T-helper 1 cell treated with Interleukin-12 subunit alpha and Interleukin-12 subunit beta and Interleukin-4 antibody, amounts not matched to agents 30 μg/mL and 1 μg/mL, for 36 hours (primary cell): Measurements from ENCODE around the gene BCL2A1.
"Not testable (repeated sequence)": the region's sequence is repeated elsewhere in the genome, so short reads cannot be mapped to it uniquely, and the experiment has no call there.

Source experiments
- H3K27ac Mint-ChIP-seq: one replicate; pipeline ENCODE4 v1.8.0; 2021; ENCODE audit warnings: mild to moderate bottlenecking, mixed read lengths
- H3K27me3 Mint-ChIP-seq: one replicate; pipeline ENCODE4 v1.8.0; 2021; ENCODE audit warnings: low read depth, mixed read lengths
- H3K36me3 Mint-ChIP-seq: one replicate; pipeline ENCODE4 v1.8.0; 2021; ENCODE audit warnings: low read depth, mixed read lengths
- H3K4me1 Mint-ChIP-seq: one replicate; pipeline ENCODE4 v1.8.0; 2021; ENCODE audit warnings: low read depth, mixed read lengths
- H3K4me3 Mint-ChIP-seq: one replicate; pipeline ENCODE4 v1.8.0; 2021; ENCODE audit warnings: mild to moderate bottlenecking, moderate library complexity, mixed read lengths
- H3K9me3 Mint-ChIP-seq: one replicate; pipeline ENCODE4 v1.8.0; 2021; ENCODE audit warnings: mixed read lengths

Gene BCL2A1

GRCh38 chr15:79978260-79978654 is 7.3 kb upstream of the BCL2A1 start:
- no peak overlapping the region for H3K27ac Mint-ChIP-seq
- H3K27me3 Mint-ChIP-seq, result no peaks in the 10 kb centered on the region
- H3K36me3 Mint-ChIP-seq, result no peaks in the 10 kb centered on the region
- no peak overlapping the region for H3K4me3 Mint-ChIP-seq
- H3K9me3 Mint-ChIP-seq, result no peaks in the 10 kb centered on the region
- H3K4me1 Mint-ChIP-seq, result peaks cover 16% of the 10 kb centered on the region

- Mint-ChIP-seq H3K9me3 (no peaks in the 10 kb centered on the region), H3K36me3 (no peaks in the 10 kb centered on the region), H3K27me3 (no peaks in the 10 kb centered on the region), H3K4me1 (peaks cover 22% of the 10 kb centered on the region), H3K4me3 (no peak overlapping the region), H3K27ac (no peak overlapping the region)
These were observed 6.5 kb upstream of the BCL2A1 start for GRCh38 chr15:79977431-79978054.

GRCh38 chr15:79973456-79974195 is 2.6 kb upstream of the BCL2A1 start:
- peaks cover 33% of the 10 kb centered on the region for H3K4me1 Mint-ChIP-seq

GRCh38 chr15:79972863-79973262 is 1.9 kb upstream of the BCL2A1 start:
- Mint-ChIP-seq H3K4me1 (peaks cover 35% of the 10 kb centered on the region), H3K36me3 (peaks cover 12% of the 10 kb centered on the region), H3K27ac (no peak overlapping the region), H3K4me3 (no peak overlapping the region), H3K9me3 (no peaks in the 10 kb centered on the region), H3K27me3 (no peaks in the 10 kb centered on the region)

More at GRCh38 chr15:79973456-79974195, 2.6 kb upstream of the BCL2A1 start:
- Mint-ChIP-seq H3K27ac (peak overlapping the region; percentile 17), H3K36me3 (peaks cover 9% of the 10 kb centered on the region), H3K27me3 (no peaks in the 10 kb centered on the region), H3K9me3 (no peaks in the 10 kb centered on the region), H3K4me3 (no peak overlapping the region)

- Mint-ChIP-seq H3K27me3 (no peaks in the 10 kb centered on the region), H3K27ac (peak overlapping the region; percentile 93), H3K4me3 (peak overlapping the region; percentile 91), H3K36me3 (peaks cover 13% of the 10 kb centered on the region), H3K9me3 (no peaks in the 10 kb centered on the region), H3K4me1 (peaks cover 56% of the 10 kb centered on the region)
These were observed 815 bp downstream of the BCL2A1 start for GRCh38 chr15:79970181-79970580.

GRCh38 chr15:79969146-79969545 is 1.9 kb downstream of the BCL2A1 start:
- Mint-ChIP-seq H3K9me3 (no peaks in the 10 kb centered on the region), H3K36me3 (peaks cover 19% of the 10 kb centered on the region), H3K4me1 (peaks cover 62% of the 10 kb centered on the region), H3K27ac (peak overlapping the region; percentile 85), H3K27me3 (no peaks in the 10 kb centered on the region), H3K4me3 (peak overlapping the region; percentile 85)

GRCh38 chr15:79967298-79968182 is 3.5 kb downstream of the BCL2A1 start:
- Mint-ChIP-seq H3K9me3 (no peaks in the 10 kb centered on the region), H3K36me3 (peaks cover 23% of the 10 kb centered on the region), H3K4me1 (peaks cover 52% of the 10 kb centered on the region), H3K27ac (peak overlapping the region; percentile 82), H3K4me3 (peak overlapping the region; percentile 78), H3K27me3 (no peaks in the 10 kb centered on the region)

- Mint-ChIP-seq H3K4me1 (peaks cover 53% of the 10 kb centered on the region), H3K4me3 (peak overlapping the region; percentile 81), H3K27me3 (no peaks in the 10 kb centered on the region), H3K27ac (peak overlapping the region; percentile 94), H3K9me3 (no peaks in the 10 kb centered on the region), H3K36me3 (peaks cover 24% of the 10 kb centered on the region)
These were observed 4.2 kb downstream of the BCL2A1 start for GRCh38 chr15:79966634-79967297.

- H3K36me3 Mint-ChIP-seq, result peaks cover 24% of the 10 kb centered on the region
- H3K4me3 Mint-ChIP-seq, result peak overlapping the region; percentile 81
- no peaks in the 10 kb centered on the region for H3K27me3 Mint-ChIP-seq
- H3K27ac Mint-ChIP-seq, result peak overlapping the region; percentile 94
- H3K4me1 Mint-ChIP-seq, result peaks cover 47% of the 10 kb centered on the region
- no peaks in the 10 kb centered on the region for H3K9me3 Mint-ChIP-seq
These were observed 5.0 kb downstream of the BCL2A1 start for GRCh38 chr15:79965846-79966630.

- Mint-ChIP-seq H3K36me3 (peaks cover 26% of the 10 kb centered on the region), H3K4me1 (peaks cover 40% of the 10 kb centered on the region), H3K27ac (peak overlapping the region; percentile 78), H3K4me3 (peak overlapping the region; percentile 4), H3K9me3 (no peaks in the 10 kb centered on the region), H3K27me3 (no peaks in the 10 kb centered on the region)
These were observed 6.7 kb downstream of the BCL2A1 start for GRCh38 chr15:79964232-79964805.

- not testable (repeated sequence) for H3K4me3 Mint-ChIP-seq, H3K27me3 Mint-ChIP-seq, H3K9me3 Mint-ChIP-seq, H3K27ac Mint-ChIP-seq
- peaks cover 20% of the 10 kb centered on the region for H3K36me3 Mint-ChIP-seq
- H3K4me1 Mint-ChIP-seq, result peaks cover 30% of the 10 kb centered on the region
These were observed 8.1 kb downstream of the BCL2A1 start for GRCh38 chr15:79962921-79963320.

- Mint-ChIP-seq H3K4me3 (no peak overlapping the region), H3K9me3 (no peaks in the 10 kb centered on the region), H3K27ac (no peak overlapping the region)
These were observed 8.8 kb downstream of the BCL2A1 start for GRCh38 chr15:79962178-79962577.

GRCh38 chr15:79960502-79961212 is 10.3 kb downstream of the BCL2A1 start:
- Mint-ChIP-seq H3K36me3 (peaks cover 20% of the 10 kb centered on the region), H3K4me1 (peaks cover 15% of the 10 kb centered on the region), H3K4me3 (no peak overlapping the region), H3K27me3 (no peaks in the 10 kb centered on the region), H3K9me3 (no peaks in the 10 kb centered on the region), H3K27ac (no peak overlapping the region)

More at GRCh38 chr15:79962178-79962577, 8.8 kb downstream of the BCL2A1 start:
- Mint-ChIP-seq H3K4me1 (peaks cover 24% of the 10 kb centered on the region), H3K36me3 (peaks cover 20% of the 10 kb centered on the region), H3K27me3 (no peaks in the 10 kb centered on the region)
